ENCODE data around the gene UBAC1.
"Not testable (repeated sequence)": the region's sequence is repeated elsewhere in the genome, so short reads cannot be mapped to it uniquely, and the experiment has no call there.

Gene UBAC1

DNA sequence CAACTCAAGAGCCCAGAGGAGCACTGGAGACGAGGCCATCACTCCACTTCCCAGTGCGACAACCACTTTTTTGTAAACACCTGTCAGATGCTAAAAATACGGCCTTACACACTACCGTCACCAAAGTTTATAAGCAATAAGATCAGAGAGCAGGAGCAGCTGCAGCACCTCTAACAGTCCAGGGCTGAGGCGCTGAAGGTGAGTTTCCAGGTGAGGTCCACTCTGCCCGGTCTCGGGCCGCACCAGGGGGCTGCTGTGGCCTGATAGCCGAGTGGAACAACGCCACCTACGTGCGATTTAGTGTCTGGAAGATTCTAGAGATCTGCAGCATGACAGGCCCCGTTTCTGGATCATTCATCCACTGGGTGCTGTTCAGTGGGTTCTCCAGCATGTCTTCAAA, 28.1 kb downstream of the UBAC1 start:
- DNase-seq, result no peak

DNA sequence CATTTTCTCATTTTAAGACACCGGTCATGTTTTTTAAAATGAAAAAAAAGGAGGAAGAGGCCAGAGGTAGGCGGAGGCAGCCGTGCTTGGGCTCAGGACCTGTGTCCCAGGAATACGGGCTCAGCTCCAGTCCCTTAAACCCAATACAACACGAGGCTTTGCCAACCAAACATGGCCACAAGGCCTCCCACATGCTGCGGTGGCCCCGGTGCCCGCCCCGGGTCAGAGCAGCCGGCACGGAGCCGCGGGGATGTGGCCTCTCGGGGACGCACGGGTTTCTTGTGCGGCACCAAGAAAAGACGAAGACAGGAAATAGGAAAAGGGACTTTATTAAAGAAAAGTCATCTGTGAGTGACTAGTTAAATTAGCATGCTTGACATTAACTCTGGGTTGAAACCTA, 28.5 kb downstream of the UBAC1 start:
- DNase-seq, result no peak

DNA sequence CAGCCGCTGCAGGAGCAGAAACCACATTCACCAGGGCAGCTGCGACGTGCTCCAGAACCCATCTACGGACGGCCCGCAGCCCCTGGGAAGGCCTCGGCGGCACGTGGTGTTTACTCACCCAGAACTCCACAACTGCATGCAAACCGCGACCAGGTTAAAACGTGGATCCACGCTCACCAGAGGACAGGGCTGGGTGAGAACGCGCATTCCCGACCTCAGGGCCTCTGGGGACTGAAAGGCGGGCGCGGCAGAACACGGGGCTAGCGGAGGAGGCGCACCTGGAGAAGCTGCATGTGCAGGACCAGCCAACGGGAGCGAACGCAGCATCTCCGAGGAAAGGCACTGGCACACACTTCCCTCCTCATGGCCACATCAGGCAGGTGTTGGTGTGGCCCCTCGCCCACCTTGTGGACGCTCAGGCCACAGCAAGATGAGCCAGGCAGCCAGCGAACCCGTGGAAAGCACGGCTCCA, 29.8 kb downstream of the UBAC1 start:
- no peak for DNase-seq

DNA sequence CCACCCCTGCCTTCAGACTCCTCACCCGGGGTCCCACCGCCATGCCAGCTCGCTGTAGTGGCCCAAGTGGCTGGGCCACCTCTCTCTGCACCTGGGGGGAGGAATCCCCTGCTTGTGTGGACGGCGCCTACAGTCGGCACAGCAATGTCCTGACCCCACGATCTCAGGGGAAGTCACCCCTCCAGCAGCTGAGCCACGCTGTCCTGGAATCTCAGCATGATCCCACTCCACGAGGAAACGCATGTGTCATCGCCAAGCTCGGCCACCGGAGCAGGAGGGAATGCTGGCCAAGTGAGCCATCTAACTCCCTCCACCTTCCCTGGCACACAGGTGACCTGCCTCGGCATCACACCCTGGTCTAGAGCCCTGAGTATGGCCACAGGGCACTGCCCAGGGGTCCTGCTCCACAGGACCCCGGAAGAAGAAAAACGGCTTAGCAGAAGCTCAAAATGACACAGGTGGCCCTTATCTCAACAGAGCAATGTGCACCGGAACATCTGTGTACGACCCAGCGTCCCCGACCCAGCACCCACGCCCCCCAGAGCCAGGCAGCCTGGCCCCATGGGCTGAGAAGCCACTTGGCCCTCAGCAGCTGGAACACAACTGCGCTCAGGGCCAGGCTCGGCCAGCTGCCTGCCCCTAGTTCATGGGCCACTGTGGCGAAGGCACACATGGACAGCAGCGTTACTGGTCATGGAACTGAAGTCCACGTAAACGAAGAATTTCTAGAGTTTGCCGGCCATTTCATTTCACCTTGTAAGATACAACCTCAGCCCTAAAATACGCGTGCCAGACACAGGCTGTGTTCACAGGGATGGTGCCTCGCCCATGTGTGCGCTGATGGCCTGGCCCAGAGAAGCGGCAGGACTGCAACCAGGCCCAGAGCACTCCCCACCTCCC, 30.5 kb downstream of the UBAC1 start:
- DNase-seq, result no peak

DNA sequence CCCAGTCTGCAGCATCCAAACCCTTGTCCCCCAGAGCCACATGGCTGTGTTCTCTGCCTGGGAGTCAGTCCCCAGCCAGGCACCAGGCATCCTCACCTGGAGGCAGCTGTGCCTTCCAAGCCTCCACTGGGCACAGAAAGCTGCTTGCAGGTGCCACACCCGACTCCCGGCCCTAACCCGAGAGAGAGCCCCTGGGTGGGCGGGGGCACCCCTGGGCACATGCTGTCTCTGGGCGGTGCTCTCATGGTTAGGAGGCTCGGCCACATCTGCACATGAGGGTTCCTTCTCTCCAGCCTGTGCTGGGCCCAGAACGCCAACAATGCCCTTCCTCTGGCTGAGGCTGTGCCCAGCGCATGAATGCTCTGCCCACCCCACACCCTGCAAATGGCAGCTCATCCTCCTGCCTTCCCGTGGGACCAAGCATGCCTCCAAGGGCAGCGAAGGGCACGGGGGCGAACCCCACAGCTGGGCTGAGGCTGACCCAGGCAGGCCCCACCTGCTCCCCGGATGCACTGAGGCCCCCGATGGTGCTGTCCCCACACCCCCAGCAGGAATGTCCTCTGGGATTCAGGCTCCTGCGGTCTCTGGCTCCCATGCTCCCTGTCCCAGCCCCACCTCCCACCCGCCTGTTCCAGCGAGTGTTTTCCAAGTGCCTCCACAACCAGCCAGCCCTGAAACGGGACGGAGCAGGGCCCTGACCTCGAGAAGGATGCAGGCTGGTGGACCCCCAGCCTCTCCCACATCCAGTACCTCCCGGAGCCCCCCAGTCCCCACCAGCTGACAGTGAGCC, 31.3 kb downstream of the UBAC1 start:
- DNase-seq, result no peak

DNA sequence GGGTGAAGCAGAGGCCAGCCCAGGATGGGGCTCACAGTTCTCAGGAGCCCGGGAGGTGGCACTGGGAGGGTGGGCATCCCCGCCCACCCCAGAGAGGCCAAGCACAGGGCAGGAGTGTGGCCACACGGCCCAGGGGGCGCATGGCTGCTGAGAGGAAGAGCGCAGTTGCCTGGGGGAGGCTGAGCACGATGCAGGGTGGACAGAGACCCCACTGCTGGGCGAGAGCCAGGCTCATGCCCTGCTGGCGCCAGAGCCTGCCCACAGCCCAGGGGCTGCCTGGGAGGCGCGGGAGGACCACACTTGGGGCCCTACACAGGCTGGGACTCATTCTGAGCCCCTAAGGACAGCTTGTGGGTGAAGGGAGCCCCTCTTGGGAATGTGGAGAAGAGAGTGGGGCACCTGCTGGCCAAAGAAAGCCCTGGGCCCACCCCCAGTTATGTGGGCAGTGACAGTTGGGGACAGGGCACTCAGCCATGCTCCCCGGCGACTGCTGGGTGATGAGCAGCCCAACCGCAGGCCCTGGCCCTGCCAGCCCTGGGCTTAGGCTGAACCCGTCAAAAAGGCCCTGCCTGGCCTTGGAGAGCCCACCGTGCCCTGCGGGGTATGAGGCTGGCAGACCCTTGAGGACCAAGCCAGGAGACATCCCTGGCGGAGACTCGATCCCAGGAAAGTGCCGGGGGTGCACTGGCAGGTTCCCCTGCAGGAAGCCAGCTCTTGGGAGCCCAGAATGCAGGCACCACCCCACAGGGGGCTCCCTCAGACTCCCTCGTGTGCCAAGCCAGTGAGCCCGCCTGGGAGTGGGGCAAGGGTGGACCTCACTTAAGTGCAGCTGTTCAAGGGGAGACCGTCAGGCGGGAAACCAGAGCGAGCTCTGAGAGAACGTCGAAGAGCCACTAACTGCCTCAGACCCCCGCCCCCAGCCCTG, 32.2 kb downstream of the UBAC1 start:
- no peak for DNase-seq

DNA sequence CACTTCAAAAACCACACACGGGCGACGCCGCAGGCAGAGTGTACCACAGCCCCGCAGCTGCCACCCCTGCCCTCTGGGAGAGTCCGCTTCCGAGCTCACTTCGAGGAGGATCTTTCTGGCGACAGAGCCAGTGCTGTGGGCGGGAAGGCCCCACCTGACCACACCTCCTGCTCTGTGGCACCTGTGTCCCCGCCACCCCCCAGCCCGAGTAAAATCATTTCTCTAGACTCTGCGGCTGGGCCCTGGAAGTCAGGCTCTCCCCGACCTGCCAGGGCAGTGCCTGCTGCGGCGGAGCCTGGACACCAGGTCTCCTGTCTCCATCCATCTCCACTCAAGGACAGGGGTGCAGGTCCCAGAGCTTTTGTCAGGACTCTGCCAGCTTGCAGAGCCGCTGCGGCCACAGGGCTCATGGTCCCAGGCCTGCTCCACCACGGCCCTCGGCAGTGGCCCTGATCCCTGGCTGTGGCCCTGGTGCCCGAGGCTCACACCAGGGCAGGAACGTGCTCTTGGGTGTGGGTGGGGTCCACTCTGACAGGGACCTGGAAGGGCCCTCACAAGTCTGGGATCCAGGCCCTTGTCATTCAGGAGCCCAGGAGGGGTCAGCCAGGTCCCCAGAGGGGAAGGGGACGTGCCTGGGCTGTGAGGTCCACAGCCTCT, 33.0 kb downstream of the UBAC1 start:
- no peak for DNase-seq

DNA sequence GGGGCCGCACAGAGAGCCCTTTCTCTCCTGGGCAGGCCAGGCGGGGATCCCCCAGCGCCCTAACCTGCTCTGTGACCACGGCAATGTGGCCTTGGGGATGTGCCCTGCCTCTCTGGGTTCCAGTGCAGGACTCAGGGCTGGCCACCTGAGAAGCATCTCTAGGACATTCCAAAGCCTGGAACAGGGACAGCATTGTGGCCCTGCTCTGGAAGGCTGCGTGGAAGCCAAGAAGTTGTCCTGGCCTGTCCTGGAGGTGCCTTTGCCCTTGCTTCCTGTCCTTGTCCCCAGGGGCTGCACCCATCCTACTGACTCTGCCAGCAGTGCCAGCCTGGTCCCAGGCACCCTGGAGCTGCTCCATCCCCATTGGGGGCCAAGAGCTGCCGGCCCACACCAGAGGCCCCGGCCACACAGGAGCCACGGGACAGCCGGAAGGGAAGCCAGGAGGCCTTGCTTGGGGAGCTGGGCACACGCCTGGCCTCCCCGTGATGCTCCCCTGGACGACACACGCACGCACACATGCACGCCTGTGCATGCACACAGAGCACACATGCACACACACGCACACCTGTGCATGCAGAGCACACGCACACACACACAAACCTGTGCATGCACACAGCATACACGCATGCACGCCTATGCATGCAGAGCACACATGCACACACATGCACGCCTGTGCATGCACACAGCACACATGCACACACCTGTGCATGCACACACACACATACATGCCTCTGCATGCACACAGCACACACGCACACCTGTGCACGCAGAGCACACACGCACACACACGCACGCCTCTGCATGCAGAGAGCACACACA, 33.8 kb downstream of the UBAC1 start:
- no peak for DNase-seq

DNA sequence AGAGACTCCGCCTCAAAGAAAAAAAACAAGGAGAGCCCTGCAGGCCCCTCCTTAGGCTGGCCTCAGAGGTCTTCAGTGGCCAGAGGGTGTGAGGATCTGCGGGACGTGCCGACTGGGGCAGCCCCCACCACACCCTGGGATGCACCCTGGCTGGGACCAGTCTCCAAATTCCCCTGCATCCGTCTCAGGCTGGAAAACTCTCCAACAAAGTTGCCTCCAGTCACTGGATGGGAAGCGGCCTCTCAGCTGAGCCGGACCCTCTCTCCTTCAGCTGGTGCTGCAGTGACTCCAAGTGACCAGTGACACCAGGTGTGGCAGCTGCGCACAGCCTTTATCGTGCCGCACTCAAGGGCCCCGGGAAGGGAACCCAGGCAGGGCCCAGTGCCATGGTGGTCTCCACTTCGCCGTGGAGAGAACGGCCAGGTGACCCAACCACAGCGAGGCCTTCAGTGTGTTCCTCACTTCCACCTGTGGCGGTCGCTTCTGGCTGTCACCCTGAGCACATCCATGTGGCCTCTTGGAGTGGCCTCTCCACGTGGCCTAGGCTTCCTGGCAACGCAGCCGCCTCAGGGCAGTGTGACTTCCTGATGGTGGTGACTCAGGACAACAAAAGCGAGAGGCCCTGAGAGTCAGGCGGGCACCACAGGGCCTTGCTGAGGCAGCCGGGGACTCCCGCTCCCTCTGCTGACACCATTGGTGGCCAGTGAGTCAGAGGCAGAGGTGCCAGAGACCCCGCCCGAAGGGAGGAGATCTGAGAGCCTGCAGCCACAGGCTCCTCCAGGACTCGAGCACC, 34.6 kb downstream of the UBAC1 start:
- no peak for DNase-seq

DNA sequence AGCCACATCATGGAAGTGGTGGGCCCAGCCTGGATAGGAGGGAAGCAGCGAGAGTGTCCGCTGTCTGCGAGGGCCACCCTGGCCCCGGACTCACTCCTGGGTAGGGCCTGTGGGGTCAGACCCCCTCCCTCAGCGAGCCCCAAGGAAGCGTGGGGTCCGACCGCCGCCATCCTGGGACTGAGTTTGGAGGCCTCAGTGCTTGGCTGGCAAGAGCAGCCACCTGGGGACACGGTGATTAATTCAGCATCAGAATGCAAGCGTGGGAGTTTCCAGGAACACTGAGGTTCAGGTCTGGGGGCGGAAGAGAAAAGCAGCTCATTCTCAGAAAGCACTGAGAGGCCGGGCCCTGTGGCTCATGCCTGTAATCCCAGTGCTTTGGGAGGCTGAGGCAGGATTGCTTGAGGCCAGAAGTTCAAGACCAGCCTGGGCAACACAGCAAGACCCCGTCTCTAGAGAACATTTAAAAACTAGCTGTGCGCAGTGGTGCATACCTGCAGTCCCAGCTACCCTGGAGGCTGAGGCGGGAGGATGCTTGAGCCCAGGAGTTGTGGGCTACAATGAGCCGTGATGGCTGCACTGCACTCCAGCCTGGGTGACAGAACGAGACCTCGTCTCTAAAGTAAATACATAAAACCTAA, 35.6 kb downstream of the UBAC1 start:
- no peak for DNase-seq

DNA sequence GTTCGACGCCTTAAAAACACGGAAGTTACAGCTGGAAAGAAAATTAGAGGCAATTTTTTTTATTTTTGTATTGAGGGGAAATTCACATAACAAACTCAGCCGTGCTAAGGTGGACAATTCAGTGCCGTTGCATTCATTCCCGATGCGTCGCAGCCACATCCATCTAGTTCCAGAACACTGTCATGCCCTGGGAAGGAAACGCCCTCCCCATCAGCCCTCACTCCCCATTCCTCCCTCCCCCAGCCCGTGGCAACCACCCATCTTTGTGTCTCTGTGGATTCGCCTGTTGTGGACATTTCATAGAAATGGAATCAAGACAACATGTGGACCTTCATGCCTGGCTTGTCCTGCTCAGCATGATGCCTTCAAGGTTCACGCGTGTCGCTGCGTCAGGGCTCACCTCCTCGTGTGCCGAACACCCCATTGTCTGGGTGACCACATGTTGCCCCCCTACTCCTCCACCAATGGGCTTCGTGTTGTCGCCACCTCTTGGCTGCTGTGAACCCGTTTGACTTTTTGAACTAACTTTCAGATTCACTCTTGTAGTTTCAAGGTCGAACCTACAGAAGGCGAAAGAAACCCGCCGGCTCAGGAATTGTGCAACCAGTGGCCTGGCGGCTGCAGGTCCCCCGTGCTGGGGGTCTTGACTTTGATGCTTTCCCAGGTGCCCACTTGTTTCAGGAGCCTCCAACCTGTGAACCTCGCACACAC, 36.4 kb downstream of the UBAC1 start:
- DNase-seq, result no peak

DNA sequence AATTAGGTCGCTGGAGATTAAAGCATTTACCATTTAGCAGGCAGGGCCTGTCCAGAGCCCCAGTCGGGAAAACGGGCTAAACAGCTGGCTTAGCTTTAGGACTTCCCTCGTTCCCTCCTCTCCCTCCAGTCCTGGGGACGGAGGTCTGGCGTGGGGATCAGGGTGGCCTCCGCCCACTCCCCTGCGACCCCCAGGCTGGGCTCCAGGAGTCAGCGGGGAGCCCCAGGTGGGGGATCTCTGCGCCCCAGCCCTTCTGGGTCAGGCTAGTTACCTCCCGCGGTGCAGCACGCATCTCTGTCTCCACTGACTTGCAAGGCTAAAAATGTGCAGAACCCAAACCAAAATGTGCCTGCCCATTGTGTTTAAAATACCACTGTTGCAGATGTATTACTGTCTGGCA, 37.7 kb downstream of the UBAC1 start:
- no peak for DNase-seq

DNA sequence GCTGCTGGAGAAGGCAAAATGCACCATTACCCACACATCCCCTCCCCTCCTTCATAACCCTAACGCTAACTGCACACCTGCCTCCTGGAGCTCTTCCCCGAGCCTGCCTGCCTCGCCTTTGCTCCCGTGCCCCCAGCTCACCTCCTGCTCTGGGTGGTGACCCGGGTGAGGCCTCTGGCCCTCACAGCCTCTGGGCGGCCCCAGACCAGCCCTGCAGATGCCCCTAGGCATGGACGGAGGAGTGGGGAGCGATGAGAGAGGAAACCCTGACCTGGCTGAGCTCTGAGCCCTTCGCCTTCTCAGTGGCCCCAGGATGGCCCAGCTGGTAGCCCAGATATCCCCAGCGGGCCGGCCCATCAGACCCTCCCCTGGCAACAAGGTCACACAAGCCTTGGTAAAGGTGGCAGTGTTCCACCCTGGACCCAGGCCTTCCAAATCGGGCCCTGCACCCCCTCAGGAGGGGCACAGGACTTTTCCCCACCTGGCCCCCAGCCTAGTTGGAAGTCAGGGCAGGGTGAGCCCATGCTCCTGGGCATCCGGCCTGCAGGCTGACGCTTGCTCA, 39.3 kb downstream of the UBAC1 start:
- no peak for DNase-seq

DNA sequence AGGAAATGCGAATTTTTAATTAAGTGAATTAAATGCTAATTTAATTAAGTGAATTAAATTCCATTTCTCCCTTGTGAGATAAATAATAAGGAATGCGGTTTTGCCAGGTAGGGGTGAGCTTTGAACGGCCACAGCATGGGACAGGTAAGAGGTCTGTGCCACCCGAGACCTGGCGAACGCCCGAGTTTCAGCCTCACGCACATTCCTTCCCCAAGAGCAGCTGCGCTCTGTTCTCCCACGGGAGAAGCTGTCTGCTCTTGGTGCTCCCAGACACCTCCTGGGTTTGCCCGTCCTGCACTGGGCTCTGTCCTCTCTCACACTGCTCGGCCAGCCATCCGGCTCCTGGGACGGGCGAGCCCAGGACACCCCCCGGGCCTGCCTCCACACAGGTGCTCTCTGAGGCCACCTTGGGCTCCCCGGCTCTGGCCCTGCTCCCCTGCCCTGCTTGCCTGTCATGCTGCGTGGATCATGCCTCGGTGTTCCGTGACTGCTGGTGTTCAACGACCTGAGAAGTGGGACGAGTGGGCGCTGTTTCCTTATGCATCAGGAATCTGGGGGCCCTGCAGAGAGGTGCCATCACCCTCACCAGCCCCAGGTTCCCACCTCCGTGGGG, 40.1 kb downstream of the UBAC1 start:
- no peak for DNase-seq

DNA sequence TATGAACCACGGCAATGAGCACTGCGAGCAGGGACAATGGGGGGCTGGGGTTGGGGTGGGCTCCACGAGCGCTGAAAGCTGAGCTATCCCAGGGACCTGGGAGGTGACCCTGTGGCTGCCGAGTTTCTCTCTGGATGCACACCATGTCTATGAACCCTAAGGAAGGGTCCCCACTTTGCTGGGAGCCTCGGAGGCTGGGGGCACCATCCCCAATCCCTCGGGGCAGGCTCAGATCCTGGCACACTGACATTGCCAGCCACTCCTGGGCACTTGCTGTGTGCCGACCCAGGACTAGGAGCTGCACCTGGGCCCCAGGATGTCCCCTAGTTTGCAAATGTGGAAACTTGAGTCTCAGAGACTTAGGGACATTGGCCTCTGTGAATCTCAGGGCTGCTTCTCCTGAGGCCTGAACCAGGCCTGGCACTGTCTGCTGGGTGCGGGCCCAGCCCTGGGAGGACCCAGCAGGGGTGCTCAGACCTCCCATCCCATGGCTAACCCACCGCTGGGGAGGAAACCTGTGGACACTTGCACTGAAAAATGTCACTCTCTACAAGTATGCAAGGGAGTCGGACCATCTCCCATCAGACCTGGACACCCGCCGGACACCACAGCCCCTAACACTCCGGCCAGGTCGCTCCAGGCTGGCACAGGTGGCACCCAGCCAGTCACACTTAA, 40.8 kb downstream of the UBAC1 start:
- DNase-seq, result no peak

DNA sequence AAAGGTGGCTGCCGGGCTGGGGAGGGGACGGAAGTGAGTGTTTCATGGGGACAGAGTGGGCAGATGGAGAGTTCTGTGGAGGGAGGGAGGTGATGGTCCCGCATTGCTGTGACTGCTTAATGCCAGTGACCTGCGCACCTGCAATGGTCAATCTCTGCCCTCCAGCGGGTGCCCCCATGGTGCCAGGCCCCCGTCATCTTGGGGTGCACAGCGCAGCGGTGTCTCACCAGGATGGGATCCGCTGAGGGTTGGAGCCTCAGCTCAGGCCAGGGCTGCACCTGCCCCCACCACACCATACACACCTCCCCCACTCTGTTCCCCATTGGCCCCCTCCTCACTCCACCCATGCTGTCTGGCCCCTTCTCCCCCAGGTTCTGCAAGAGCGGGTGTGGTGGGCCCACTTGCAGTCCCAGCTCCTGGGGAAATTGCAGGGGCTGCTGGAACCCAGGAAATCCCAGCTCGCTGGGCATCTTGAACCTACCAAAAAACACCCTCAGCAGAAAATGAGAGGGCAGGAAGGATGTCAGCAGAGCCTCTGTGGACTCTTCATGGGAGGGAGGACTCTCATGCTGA, 41.8 kb downstream of the UBAC1 start:
- DNase-seq, result no peak

DNA sequence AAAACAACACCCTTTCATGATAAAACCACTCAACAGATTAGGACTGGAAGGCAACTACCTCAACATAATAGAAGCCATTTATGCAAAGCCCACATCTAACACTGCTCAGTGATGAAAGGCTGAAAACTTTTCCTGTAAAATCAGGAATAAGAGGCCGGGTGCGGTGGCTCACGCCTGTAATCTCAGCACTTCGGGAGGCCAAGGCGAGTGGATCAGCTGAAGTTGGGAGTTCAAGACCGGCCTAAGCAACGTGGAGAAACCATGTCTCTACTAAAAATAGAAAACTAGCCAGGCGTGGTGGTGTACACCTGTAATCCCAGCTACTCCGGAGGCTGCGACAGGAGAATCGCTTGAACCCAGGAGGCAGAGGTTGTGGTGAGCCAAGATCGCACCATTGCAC, 44.9 kb downstream of the UBAC1 start:
- not testable (repeated sequence) for DNase-seq

DNA sequence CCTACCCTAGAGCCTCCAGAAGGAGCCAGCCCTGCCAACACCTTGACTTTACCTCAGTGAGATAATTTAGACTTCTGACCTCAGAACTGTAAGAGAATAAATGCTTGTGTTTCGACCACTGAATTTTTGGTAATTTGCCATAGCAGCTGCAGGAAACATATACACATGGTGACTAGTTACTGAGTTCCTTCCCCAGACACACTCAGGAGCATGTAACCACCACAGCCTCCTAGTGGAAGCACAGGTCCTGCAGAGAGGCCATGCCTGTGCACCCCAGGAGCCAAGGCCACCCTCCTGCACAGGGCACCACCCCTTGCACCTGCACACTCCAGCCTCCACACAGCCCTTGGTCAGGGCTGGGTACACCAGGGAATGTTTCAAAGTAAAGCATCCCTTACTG, 46.3 kb downstream of the UBAC1 start:
- no peak for DNase-seq

All from activated gamma-delta T cell (primary cell).